Stimulated activated effector memory CD8-positive, alpha-beta T cell treated with anti-CD3 and anti-CD28 coated beads, Interleukin-12 subunit alpha, Interleukin-12 subunit beta, amount 100 ng/mL, for 72 hours (primary cell): ENCODE measurements around the gene MORC2.

Experiments
- ATAC-seq: fragments of 150-1000 bp; cut with Tn5 transposase; 2 replicates; pipeline ENCODE4 v1.10.0; 2021
- DNase-seq, 2 donors: peaks; one replicate each; pipeline ENCODE4 v3.0.0; 2021 to 2022; ENCODE audit warnings: low spot score in 2 of 2
- H3K27ac Mint-ChIP-seq: one replicate; pipeline ENCODE4 v1.8.0; 2022; ENCODE audit warnings: mild to moderate bottlenecking, mixed read lengths
- H3K36me3 Mint-ChIP-seq: one replicate; pipeline ENCODE4 v1.8.0; 2022; ENCODE audit warnings: mild to moderate bottlenecking, mixed read lengths
- H3K4me1 Mint-ChIP-seq: one replicate; pipeline ENCODE4 v1.8.0; 2022; ENCODE audit warnings: mixed read lengths
- H3K4me3 Mint-ChIP-seq: one replicate; pipeline ENCODE4 v1.8.0; 2022; ENCODE audit warnings: mild to moderate bottlenecking, mixed read lengths
- H3K9me3 Mint-ChIP-seq: one replicate; pipeline ENCODE4 v1.8.0; 2022; ENCODE audit warnings: mixed read lengths

The MORC2 gene

GRCh38 chr22:30940685-30941362, 27.8 kb downstream of the MORC2 start:
- DNase-seq = no peak
- Mint-ChIP-seq H3K36me3 (peaks cover 86% of the 10 kb centered on the region), H3K27ac (peak overlapping the region; percentile 95), H3K9me3 (no peaks in the 10 kb centered on the region), H3K4me1 (peaks cover 60% of the 10 kb centered on the region), H3K4me3 (peak overlapping the region; percentile 58)
- peak; percentile 77 for ATAC-seq

GRCh38 chr22:30934053-30934452, 34.5 kb downstream of the MORC2 start:
- Mint-ChIP-seq H3K27ac (peak overlapping the region; percentile 88), H3K4me1 (peaks cover 16% of the 10 kb centered on the region), H3K9me3 (no peaks in the 10 kb centered on the region), H3K36me3 (peaks cover 99% of the 10 kb centered on the region), H3K4me3 (no peak overlapping the region)
- no peak for ATAC-seq
- no peak for DNase-seq

GRCh38 chr22:30933457-30933856, 35.1 kb downstream of the MORC2 start:
- H3K4me1 Mint-ChIP-seq = peaks cover 16% of the 10 kb centered on the region
- H3K36me3 Mint-ChIP-seq = peaks cover 98% of the 10 kb centered on the region
- ATAC-seq (no peak), DNase-seq (no peak)
- no peak overlapping the region for H3K4me3 Mint-ChIP-seq
- peak overlapping the region; percentile 88 for H3K27ac Mint-ChIP-seq
- no peaks in the 10 kb centered on the region for H3K9me3 Mint-ChIP-seq

- Mint-ChIP-seq H3K9me3 (no peaks in the 10 kb centered on the region), H3K4me1 (peaks cover 16% of the 10 kb centered on the region), H3K27ac (peak overlapping the region; percentile 88), H3K36me3 (peaks cover 98% of the 10 kb centered on the region), H3K4me3 (no peak overlapping the region)
- DNase-seq (no peak), ATAC-seq (no peak)
Measured at GRCh38 chr22:30932661-30933060, 35.9 kb downstream of the MORC2 start.

GRCh38 chr22:30931541-30932300, 36.9 kb downstream of the MORC2 start:
- H3K4me1 Mint-ChIP-seq = peaks cover 16% of the 10 kb centered on the region
- H3K9me3 Mint-ChIP-seq = no peaks in the 10 kb centered on the region
- no peak overlapping the region for H3K4me3 Mint-ChIP-seq
- H3K36me3 Mint-ChIP-seq = peaks cover 98% of the 10 kb centered on the region
- ATAC-seq (no peak), DNase-seq (no peak)
- H3K27ac Mint-ChIP-seq = peak overlapping the region; percentile 88

GRCh38 chr22:30930228-30930627, 38.3 kb downstream of the MORC2 start:
- H3K36me3 Mint-ChIP-seq = peaks cover 94% of the 10 kb centered on the region
- H3K4me1 Mint-ChIP-seq = peaks cover 16% of the 10 kb centered on the region
- ATAC-seq (no peak), DNase-seq (no peak)
- peak overlapping the region; percentile 88 for H3K27ac Mint-ChIP-seq
- no peak overlapping the region for H3K4me3 Mint-ChIP-seq
- H3K9me3 Mint-ChIP-seq = no peaks in the 10 kb centered on the region

- no peak for DNase-seq
- ATAC-seq = no peak
- H3K4me1 Mint-ChIP-seq = peaks cover 16% of the 10 kb centered on the region
- no peak overlapping the region for H3K27ac Mint-ChIP-seq
- no peaks in the 10 kb centered on the region for H3K9me3 Mint-ChIP-seq
- peaks cover 75% of the 10 kb centered on the region for H3K36me3 Mint-ChIP-seq
- H3K4me3 Mint-ChIP-seq = no peak overlapping the region
Measured at GRCh38 chr22:30928401-30928800, 40.2 kb downstream of the MORC2 start.

- DNase-seq (no peak), ATAC-seq (no peak)
- H3K36me3 Mint-ChIP-seq = peaks cover 69% of the 10 kb centered on the region
- H3K4me1 Mint-ChIP-seq = peaks cover 16% of the 10 kb centered on the region
- peak overlapping the region; percentile 48 for H3K27ac Mint-ChIP-seq
- no peaks in the 10 kb centered on the region for H3K9me3 Mint-ChIP-seq
- no peak overlapping the region for H3K4me3 Mint-ChIP-seq
Measured at GRCh38 chr22:30927806-30928205, 40.8 kb downstream of the MORC2 start.

GRCh38 chr22:30926706-30927105, 41.9 kb downstream of the MORC2 start:
- no peak overlapping the region for H3K4me3 Mint-ChIP-seq
- ATAC-seq = no peak
- peak overlapping the region; percentile 48 for H3K27ac Mint-ChIP-seq
- no peak for DNase-seq
- no peaks in the 10 kb centered on the region for H3K9me3 Mint-ChIP-seq
- peaks cover 10% of the 10 kb centered on the region for H3K4me1 Mint-ChIP-seq
- H3K36me3 Mint-ChIP-seq = peaks cover 64% of the 10 kb centered on the region

- ATAC-seq = no peak
- Mint-ChIP-seq H3K9me3 (no peaks in the 10 kb centered on the region), H3K4me1 (no peaks in the 10 kb centered on the region), H3K4me3 (no peak overlapping the region), H3K27ac (no peak overlapping the region), H3K36me3 (peaks cover 56% of the 10 kb centered on the region)
- no peak for DNase-seq
Measured at GRCh38 chr22:30925667-30926066, 42.9 kb downstream of the MORC2 start.

GRCh38 chr22:30923168-30923900, 45.2 kb downstream of the MORC2 start:
- ATAC-seq (no peak), DNase-seq (no peak)
- Mint-ChIP-seq H3K4me3 (no peak overlapping the region), H3K27ac (peak overlapping the region; percentile 77), H3K9me3 (no peaks in the 10 kb centered on the region), H3K36me3 (peaks cover 34% of the 10 kb centered on the region), H3K4me1 (peaks cover 6% of the 10 kb centered on the region)

GRCh38 chr22:30922151-30922611, 46.4 kb downstream of the MORC2 start:
- ATAC-seq (peak; percentile 60), DNase-seq (peak; percentile 38 to 82)
- Mint-ChIP-seq H3K4me1 (peaks cover 6% of the 10 kb centered on the region), H3K27ac (peak overlapping the region; percentile 77), H3K9me3 (no peaks in the 10 kb centered on the region), H3K36me3 (peaks cover 23% of the 10 kb centered on the region), H3K4me3 (peak overlapping the region; percentile 57)

- Mint-ChIP-seq H3K36me3 (peaks cover 14% of the 10 kb centered on the region), H3K4me1 (peaks cover 6% of the 10 kb centered on the region), H3K4me3 (peak overlapping the region; percentile 57), H3K27ac (peak overlapping the region; percentile 77), H3K9me3 (no peaks in the 10 kb centered on the region)
- ATAC-seq (no peak), DNase-seq (no peak)
Measured at GRCh38 chr22:30921108-30921507, 47.5 kb downstream of the MORC2 start.

GRCh38 chr22:30920407-30920806, 48.2 kb downstream of the MORC2 start:
- H3K4me1 Mint-ChIP-seq = peaks cover 6% of the 10 kb centered on the region
- H3K9me3 Mint-ChIP-seq = no peaks in the 10 kb centered on the region
- H3K27ac Mint-ChIP-seq = peak overlapping the region; percentile 16
- H3K4me3 Mint-ChIP-seq = peak overlapping the region; percentile 57
- ATAC-seq = peak; percentile 88
- H3K36me3 Mint-ChIP-seq = peaks cover 13% of the 10 kb centered on the region
- peak; percentile 73 to 91 for DNase-seq

- peak overlapping the region; percentile 57 for H3K4me3 Mint-ChIP-seq
- peaks cover 13% of the 10 kb centered on the region for H3K36me3 Mint-ChIP-seq
- ATAC-seq (no peak), DNase-seq (no peak)
- H3K27ac Mint-ChIP-seq = peak overlapping the region; percentile 16
- H3K9me3 Mint-ChIP-seq = no peaks in the 10 kb centered on the region
- H3K4me1 Mint-ChIP-seq = peaks cover 6% of the 10 kb centered on the region
Measured at GRCh38 chr22:30919973-30920372, 48.6 kb downstream of the MORC2 start.
